Peyer's patch (tissue), 4 donors: ENCODE data around the gene STUB1. TPM values are rescaled to one million over a fixed set of nuclear protein-coding genes. Genes with fewer than 3 reads are reported as not detected.

ENCODE experiments used
- DNase-seq, 3 donors: peaks; one replicate each; pipeline ENCODE4 v3.0.0-alpha.2; 2017 to 2019
- H3K27ac ChIP-seq, 4 donors: fragments of 200-600 bp; sonication (generic); one replicate each; pipeline ENCODE4 v1.5.1; 2016 to 2019
- H3K27me3 ChIP-seq, 2 donors: fragments of 200-600 bp; sonication (generic); one replicate each; pipeline ENCODE4 v1.5.1; 2019
- H3K36me3 ChIP-seq, 3 donors: fragments of 200-600 bp; sonication (generic); one replicate each; pipeline ENCODE4 v1.5.1; 2016 to 2019
- H3K4me1 ChIP-seq, 4 donors: fragments of 200-600 bp; sonication (generic); one replicate each; pipeline ENCODE4 v1.5.1; 2016 to 2019
- H3K4me3 ChIP-seq, 4 donors: fragments of 200-600 bp; sonication (generic); 1 replicate in 3 of 4; 2 replicates in 1 of 4; pipeline ENCODE4 v1.5.1; 2016 to 2019; ENCODE audit warnings: mild to moderate bottlenecking in 1 of 4
- H3K9me3 ChIP-seq, 4 donors: fragments of 200-600 bp; sonication (generic); one replicate each; pipeline ENCODE4 v1.5.1; 2016 to 2019; ENCODE audit warnings: mild to moderate bottlenecking in 1 of 4
- CTCF ChIP-seq, 6 experiments: fragments of 450-650 bp in 4 of 6; fragments of 200-600 bp in 2 of 6; sonication (generic) in 1 of 6; IDR thresholded peaks; one replicate each; pipeline ENCODE4 v1.5.1; 2017 to 2019; ENCODE audit warnings: antibody characterized with exemption in 6 of 6, mild to moderate bottlenecking in 3 of 6, moderate library complexity in 1 of 6
- POLR2A ChIP-seq, 2 donors: fragments of 450-650 bp; IDR thresholded peaks; one replicate each; pipeline ENCODE4 v1.5.1; 2017; ENCODE audit warnings: antibody characterized with exemption in 2 of 2, mild to moderate bottlenecking in 2 of 2, moderate library complexity in 2 of 2
- total RNA-seq, 4 donors: library from RNA; depleted of rRNA; stranded (reverse); fragments of >200 nt; gene quantifications; one replicate each; pipeline ENCODE4 v1.1.0, GENCODE V29; 2016

The STUB1 gene
- total RNA-seq, 4 donors from 2014 or later = 96.0 to 291 (median 107) TPM

- H3K9me3 ChIP-seq = no peaks in the 10 kb centered on the region
- H3K27me3 ChIP-seq = no peaks in the 10 kb centered on the region
- no peak overlapping the region for H3K4me3 ChIP-seq
- no peak for DNase-seq
- H3K36me3 ChIP-seq = peaks cover 0 to 10% (median 0%) of the 10 kb centered on the region in 3 donors
- no peak overlapping the region for H3K27ac ChIP-seq
- TF ChIP-seq CTCF (IDR thresholded peaks at IDR 0.05) = no peak
- no peak for TF ChIP-seq POLR2A (IDR thresholded peaks at IDR 0.05)
- H3K4me1 ChIP-seq = peaks cover 0 to 25% (median 12%) of the 10 kb centered on the region in 4 donors
Observed at GRCh38 chr16:652454-653305, 27.5 kb upstream of the STUB1 start.

GRCh38 chr16:654034-654433 is 26.2 kb upstream of the STUB1 start:
- no peak for DNase-seq
- TF ChIP-seq POLR2A (IDR thresholded peaks at IDR 0.05) (no peak), CTCF (IDR thresholded peaks at IDR 0.05) (no peak)
- H3K4me1 ChIP-seq = peaks cover 0 to 16% (median 5%) of the 10 kb centered on the region in 4 donors
- no peak overlapping the region for H3K4me3 ChIP-seq
- no peak overlapping the region for H3K27ac ChIP-seq
- H3K9me3 ChIP-seq = no peaks in the 10 kb centered on the region
- no peaks in the 10 kb centered on the region for H3K27me3 ChIP-seq
- H3K36me3 ChIP-seq = peaks cover 0 to 17% (median 0%) of the 10 kb centered on the region in 3 donors

- Histone ChIP-seq H3K27me3 (no peaks in the 10 kb centered on the region), H3K4me1 (peaks cover 0 to 14% (median 6%) of the 10 kb centered on the region in 4 donors), H3K9me3 (no peaks in the 10 kb centered on the region), H3K4me3 (no peak overlapping the region), H3K36me3 (peaks cover 0 to 17% (median 0%) of the 10 kb centered on the region in 3 donors), H3K27ac (no peak overlapping the region)
- no peak for DNase-seq
- TF ChIP-seq CTCF (IDR thresholded peaks at IDR 0.05) (no peak), POLR2A (IDR thresholded peaks at IDR 0.05) (no peak)
Observed at GRCh38 chr16:657487-657886, 22.7 kb upstream of the STUB1 start.

GRCh38 chr16:658679-659571 is 21.3 kb upstream of the STUB1 start:
- no peak for DNase-seq
- Histone ChIP-seq H3K4me1 (peaks cover 0 to 14% (median 6%) of the 10 kb centered on the region in 4 donors), H3K27ac (no peak overlapping the region), H3K27me3 (no peaks in the 10 kb centered on the region), H3K4me3 (no peak overlapping the region), H3K9me3 (no peaks in the 10 kb centered on the region), H3K36me3 (peaks cover 0 to 11% (median 0%) of the 10 kb centered on the region in 3 donors)
- TF ChIP-seq POLR2A (IDR thresholded peaks at IDR 0.05) = no peak
- no peak for TF ChIP-seq CTCF (IDR thresholded peaks at IDR 0.05)

- Histone ChIP-seq H3K27ac (no peak overlapping the region), H3K36me3 (peaks cover 0 to 11% (median 0%) of the 10 kb centered on the region in 3 donors), H3K4me1 (peaks cover 0 to 14% (median 6%) of the 10 kb centered on the region in 4 donors), H3K9me3 (no peaks in the 10 kb centered on the region), H3K4me3 (no peak overlapping the region), H3K27me3 (no peaks in the 10 kb centered on the region)
- TF ChIP-seq CTCF (IDR thresholded peaks at IDR 0.05) (no peak), POLR2A (IDR thresholded peaks at IDR 0.05) (no peak)
- no peak for DNase-seq
Observed at GRCh38 chr16:659618-660017, 20.6 kb upstream of the STUB1 start.
